GM08714 (cell line): ENCODE data around the gene AQP10.
"Not testable (repeated sequence)": the region's sequence is repeated elsewhere in the genome, so short reads cannot be mapped to it uniquely, and the experiment has no call there.

Experiments
- H3K4me3 ChIP-seq: fragments of 200-500 bp; sonication (Bioruptor generic); 2 replicates; pipeline ENCODE4 v1.5.1; 2014; ENCODE audit warnings: mild to moderate bottlenecking, low read length, inconsistent platforms
- ZNF274 ChIP-seq: IDR thresholded peaks from 2 replicates; pipeline ENCODE4 v1.6.1; 2012; ENCODE audit warnings: mild to moderate bottlenecking, low read depth, low read length

AQP10 gene

DNA sequence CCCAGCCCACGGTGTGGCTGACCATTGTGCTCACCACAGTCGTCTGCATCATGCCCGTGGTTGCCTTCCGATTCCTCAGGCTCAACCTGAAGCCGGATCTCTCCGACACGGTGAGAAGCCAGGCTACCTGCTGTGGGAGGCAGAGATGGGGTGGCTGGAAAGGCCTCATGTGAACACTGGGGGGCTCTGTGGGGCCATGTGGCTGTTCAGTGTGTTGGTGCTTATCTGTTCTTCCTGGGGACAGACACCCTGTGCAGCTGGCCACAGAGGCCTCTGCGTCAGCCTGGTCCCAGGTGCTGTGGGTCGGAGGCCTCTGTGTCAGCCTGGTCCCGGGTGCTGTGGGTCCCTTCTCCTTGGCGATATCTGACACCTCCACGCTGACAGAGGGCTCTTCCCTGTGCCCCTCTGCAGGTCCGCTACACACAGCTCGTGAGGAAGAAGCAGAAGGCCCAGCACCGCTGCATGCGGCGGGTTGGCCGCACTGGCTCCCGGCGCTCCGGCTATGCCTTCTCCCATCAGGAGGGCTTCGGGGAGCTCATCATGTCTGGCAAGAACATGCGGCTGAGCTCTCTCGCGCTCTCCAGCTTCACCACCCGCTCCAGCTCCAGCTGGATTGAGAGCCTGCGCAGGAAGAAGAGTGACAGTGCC lies 27.7 kb downstream of the AQP10 start:
- H3K4me3 ChIP-seq = no peak overlapping the region
- TF ChIP-seq ZNF274 = no peak

DNA sequence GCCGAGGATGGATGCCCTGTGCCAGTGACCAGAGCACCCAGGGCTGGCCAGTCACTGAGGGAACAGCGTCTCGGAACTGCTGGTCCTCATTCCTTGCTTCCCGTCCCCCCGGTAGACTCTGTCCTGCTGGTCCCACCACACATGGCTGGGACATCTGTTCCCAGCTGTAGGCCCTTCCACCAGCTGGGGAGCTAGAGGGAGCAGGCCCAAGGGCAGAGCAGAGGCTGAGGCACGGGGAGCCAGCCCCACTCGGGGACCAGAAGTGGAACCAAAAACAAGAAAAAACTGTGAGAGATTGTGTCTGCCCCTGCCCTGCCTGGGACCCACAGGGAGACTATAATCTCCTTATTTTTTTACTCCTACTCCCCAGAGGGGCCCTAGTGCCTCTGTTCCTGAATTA lies 28.2 kb downstream of the AQP10 start:
- H3K4me3 ChIP-seq = no peak overlapping the region
- no peak for TF ChIP-seq ZNF274

DNA sequence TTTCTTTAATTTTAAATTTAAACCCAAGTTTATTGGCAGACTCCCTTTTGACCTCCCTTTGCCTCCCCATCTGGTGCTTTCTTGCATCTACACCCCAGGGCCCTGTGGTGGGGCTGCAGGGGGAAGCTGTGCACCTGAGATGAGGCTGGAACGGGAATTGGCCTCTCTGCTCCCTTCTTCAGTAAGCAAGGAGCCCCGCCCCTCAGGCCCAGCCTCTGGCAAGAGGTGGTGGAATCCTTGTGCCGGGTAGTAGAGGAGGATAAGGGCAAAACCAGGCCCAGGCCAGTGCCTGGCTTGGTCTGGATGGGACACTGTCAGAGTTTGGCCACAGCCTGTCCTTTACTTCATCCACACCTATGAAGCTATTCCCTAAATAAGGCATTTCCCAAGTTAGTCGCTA lies 29.5 kb downstream of the AQP10 start:
- TF ChIP-seq ZNF274 = no peak
- H3K4me3 ChIP-seq = no peak overlapping the region

DNA sequence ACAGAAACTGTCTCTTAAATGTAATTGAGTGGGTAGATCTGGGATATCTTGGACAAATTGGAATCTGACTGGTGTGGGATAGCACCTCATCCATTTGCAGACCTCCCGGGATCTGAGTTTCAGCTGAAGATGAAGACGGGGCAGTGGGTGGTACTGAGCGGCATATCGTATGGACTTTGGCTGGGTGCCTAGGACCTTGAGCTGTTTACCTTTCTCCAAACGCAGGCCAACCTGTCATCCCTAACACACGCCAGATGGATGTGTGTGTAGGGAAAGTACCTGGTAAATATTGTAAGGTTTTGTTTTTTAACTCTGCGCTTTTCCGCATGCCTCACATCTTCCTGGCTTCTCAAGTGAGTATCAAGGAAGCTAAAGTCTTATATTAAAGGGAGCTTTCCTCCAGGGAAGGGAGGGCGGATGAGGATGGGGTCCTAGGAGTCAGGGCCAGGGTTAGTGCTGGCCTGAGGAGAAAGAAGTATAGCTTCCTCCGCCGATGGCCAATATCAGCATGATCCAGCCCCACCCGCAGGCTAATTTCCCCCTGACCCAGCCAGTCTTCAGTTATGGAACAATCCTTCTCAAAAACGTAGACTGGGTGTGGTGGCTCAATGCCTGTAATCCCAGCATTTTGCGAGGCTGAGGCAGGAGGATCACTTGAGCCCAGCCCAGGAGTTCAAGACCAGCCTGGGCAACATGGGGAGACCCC lies 30.6 kb downstream of the AQP10 start:
- no peak for TF ChIP-seq ZNF274
- H3K4me3 ChIP-seq = no peak overlapping the region

DNA sequence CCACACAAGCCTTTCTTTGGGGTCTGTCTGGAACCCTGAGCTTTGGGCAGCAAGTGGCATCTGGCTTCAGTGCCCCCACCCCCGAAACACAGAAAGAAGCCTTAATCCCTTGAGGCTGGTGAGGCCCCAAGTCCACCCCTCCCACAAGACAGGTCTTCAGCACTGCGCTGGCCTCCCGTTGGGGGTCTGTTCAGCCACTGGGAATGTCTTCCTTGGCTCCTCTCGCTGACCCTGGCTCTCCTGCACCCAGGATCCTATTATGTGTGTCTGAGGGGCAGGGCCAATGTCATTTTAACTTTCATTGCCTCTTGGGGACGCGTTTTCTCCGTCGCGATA lies 31.3 kb downstream of the AQP10 start:
- H3K4me3 ChIP-seq = no peak overlapping the region; the same call in 1 of the 2 replicates
- no peak for TF ChIP-seq ZNF274

DNA sequence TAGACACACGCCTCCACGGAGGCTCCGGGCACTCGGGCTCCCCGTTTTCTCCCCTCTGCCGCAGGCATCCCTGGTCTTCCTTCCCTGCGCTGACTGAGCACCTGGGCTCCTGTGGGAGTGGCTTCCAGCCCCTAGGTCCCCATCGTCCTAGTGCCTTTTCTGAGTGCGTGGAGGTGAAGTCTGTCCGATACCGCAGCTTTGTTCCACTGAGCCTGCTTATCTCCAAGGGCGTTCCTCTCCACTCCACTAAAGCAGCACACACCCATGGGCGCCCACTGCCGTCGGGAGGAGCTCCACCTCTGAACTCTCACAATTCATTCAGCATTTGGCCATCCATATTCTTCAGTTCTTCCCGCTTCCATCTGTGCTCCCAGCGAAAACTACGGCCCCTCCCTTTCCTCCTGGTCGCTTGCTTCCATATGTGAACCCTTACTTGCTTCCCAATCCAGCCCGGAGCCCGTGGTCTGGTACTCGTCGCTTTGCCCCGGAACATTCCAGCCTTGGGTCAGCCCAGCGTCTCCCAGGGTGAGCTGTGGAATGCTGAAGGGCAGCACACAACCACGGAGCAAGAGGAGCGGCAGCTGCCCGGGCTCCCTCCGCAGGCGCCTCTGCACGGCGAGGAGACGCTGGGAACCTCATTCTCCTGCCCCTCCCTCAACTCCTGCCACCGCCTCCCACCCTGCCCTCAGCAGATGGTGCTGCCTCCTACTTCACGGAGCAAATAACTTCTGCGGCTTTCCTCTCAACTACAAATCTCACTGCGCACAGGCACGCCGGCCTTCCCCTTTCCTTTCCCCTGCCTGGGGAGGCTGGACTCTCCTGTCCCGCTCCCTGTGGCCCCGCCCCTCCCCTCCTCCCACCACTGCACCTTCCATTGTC lies 31.9 kb downstream of the AQP10 start:
- TF ChIP-seq ZNF274 = no peak
- H3K4me3 ChIP-seq = no peak overlapping the region; the same call in 1 of the 2 replicates

- no peak overlapping the region for H3K4me3 ChIP-seq
- no peak for TF ChIP-seq ZNF274
Observed at GRCh38 chr1:154353460-154353904, 32.6 kb downstream of the AQP10 start.

- no peak for TF ChIP-seq ZNF274
- H3K4me3 ChIP-seq = no peak overlapping the region
Observed at GRCh38 chr1:154353966-154354365, 33.1 kb downstream of the AQP10 start.

DNA sequence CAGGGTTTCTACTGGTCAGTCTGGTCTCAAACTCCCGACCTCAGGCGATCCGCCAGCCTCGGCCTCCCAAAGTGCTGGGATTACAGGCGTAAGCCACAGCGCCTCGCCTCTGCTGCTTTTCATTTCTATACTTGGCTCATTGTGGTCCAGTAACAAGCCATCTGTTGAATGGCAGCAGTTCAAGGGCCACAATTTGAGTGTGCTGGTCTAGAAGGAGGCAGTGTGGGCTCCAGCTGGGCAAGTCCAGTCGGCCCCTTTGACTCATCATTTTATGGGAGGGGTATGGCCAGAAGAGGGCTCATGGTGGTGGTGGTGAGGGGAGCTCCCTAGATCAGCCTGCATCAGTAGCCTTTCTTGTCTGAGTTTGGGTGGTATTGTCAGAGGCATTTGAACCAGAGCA lies 37.6 kb downstream of the AQP10 start:
- H3K4me3 ChIP-seq = no peak overlapping the region
- no peak for TF ChIP-seq ZNF274

DNA sequence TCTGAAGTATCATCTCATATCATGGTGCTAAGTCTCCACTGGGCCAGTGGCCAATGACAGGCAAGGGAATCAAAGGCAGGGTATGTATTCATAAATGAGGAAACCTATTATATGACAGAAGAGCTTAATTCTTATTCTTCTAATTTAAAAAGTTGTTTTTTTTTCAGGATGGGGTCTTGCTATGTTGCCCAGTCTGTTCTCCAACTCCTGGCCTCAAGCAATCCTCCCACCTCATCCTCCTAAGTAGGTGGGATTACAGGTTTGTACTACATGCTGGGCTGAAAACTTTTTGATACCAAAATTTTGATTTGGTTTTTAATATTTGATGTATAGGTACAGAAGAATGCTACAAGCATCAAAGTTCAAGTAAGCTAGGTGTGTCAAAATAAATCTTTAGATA lies 39.4 kb downstream of the AQP10 start:
- no peak overlapping the region for H3K4me3 ChIP-seq
- no peak for TF ChIP-seq ZNF274

DNA sequence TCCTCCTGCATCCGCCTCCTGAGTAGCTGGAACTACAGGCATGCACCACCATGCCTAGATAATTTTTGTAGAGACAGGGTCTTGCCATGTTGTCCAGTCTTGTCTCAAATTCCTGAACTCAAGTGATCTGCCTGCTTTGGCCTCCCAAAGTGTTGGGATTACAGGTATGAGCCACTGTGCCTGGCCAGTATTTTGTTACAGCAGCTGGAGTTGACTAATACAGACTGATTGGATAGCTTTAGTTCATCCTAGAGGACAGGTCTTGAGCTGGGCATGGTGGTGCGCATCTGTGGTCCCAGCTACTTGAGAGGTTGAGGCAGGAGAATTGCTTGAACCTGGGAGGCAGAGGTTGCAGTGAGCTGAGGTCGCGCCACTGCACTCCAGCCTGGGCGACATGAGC lies 40.0 kb downstream of the AQP10 start:
- not testable (repeated sequence) for H3K4me3 ChIP-seq

DNA sequence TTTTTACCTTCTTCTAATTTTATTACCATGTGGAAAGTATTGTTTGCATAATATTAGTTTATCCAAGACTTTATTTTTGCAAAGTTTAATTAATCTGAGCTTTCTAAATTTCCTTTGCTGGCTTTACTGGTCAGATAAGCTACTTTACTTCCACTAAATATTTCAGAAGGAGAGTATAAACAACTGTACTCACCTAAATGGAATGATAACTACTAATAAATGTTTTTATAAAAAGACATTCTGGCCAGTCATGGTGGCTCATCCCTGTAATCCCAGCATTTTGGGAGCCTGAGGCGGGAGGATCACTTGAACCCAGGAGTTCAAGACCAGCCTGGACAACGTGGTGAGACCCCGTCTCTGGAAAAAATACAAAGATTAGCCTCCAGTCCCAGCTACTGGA lies 40.5 kb downstream of the AQP10 start:
- H3K4me3 ChIP-seq = no peak overlapping the region
- TF ChIP-seq ZNF274 = no peak

GRCh38 chr1:154371436-154371835 lies 50.5 kb downstream of the AQP10 start:
- no peak for TF ChIP-seq ZNF274

DNA sequence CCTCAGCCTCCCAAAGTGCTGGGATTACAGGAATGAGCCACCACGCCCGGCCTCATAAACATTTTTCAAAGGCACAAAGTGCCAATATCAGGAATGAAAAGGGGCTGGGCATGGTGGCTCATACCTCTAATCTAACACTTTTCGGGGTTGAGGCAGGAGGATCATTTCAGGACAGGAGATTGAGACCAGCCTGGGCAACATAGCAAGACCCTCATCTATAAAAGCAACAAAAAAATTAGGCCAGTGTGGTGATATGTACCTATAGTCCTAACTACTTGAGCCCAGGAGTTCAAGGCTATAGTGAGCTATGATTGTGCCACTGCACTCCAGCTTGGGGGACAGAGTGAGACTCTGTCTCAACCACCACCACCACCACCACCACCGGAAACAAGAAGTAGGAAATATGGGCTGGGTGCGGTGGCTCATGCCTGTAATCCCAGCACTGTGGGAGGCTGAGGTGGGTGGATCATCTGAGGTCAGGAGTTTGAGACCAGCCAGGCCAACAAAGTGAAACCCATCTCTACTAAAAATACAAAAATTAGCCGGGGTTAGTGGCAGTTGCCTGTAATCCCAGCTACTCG lies 53.0 kb downstream of the AQP10 start:
- H3K4me3 ChIP-seq = not testable (repeated sequence)

More at GRCh38 chr1:154371436-154371835, 50.5 kb downstream of the AQP10 start:
- H3K4me3 ChIP-seq = no peak overlapping the region
